IMR-90 (cell line): ENCODE data around the gene ENPP3.

Source experiments
- BHLHE40 ChIP-seq: fragments of 150-350 bp; IDR thresholded peaks from 2 replicates; pipeline ENCODE4 v1.6.1; 2016; ENCODE audit warnings: mild to moderate bottlenecking, low read depth, low read length
- CEBPB ChIP-seq: IDR thresholded peaks from 2 replicates; pipeline ENCODE4 v1.6.1; 2012; ENCODE audit warnings: low read depth, low read length, improper control_type of control experiment
- CTCF ChIP-seq: conservative IDR thresholded peaks from 2 replicates; pipeline ENCODE4 v1.5.1; 2012; ENCODE audit warnings: mild to moderate bottlenecking, low read depth, low read length, improper control_type of control experiment
- FOS ChIP-seq: fragments of 150-350 bp; IDR thresholded peaks from 2 replicates; pipeline ENCODE4 v1.6.1; 2016; ENCODE audit warnings: low read depth, low read length
- MXI1 ChIP-seq: IDR thresholded peaks from 2 replicates; pipeline ENCODE4 v1.6.1; 2012; ENCODE audit warnings: low read depth, mild to moderate bottlenecking, low read length, moderate library complexity, borderline replicate concordance
- NFE2L2 ChIP-seq: fragments of 150-350 bp; IDR thresholded peaks from 2 replicates; pipeline ENCODE4 v1.6.1; 2016; ENCODE audit warnings: low read depth, mild to moderate bottlenecking, low read length
- POLR2A ChIP-seq: IDR thresholded peaks from 2 replicates; pipeline ENCODE4 v1.6.1; 2012; ENCODE audit warnings: mild to moderate bottlenecking, low read depth, low read length
- RCOR1 ChIP-seq: IDR thresholded peaks from 2 replicates; pipeline ENCODE4 v1.6.1; 2012; ENCODE audit warnings: mild to moderate bottlenecking, low read length, improper control_type of control experiment; ENCODE audit not compliant: insufficient replicate concordance
- RFX5 ChIP-seq: IDR thresholded peaks from 2 replicates; pipeline ENCODE4 v1.8.0; 2012; ENCODE audit warnings: low read depth, mild to moderate bottlenecking, low read length, moderate library complexity
- SMC3 ChIP-seq: fragments of 150-350 bp; IDR thresholded peaks from 2 replicates; pipeline ENCODE4 v1.6.1; 2016; ENCODE audit warnings: low read depth, mild to moderate bottlenecking, antibody characterized with exemption, low read length, moderate library complexity

- TF ChIP-seq CTCF (no peak), RFX5 (no peak), RCOR1 (no peak), CEBPB (no peak), FOS (no peak), POLR2A (no peak), SMC3 (no peak), BHLHE40 (no peak), NFE2L2 (no peak), MXI1 (no peak)
These were observed 141.1 kb downstream of the ENPP3 start for GRCh38 chr6:131778169-131778568.
